Measurements from ENCODE around the gene RHOT2. TPM values are rescaled to one million over a fixed set of nuclear protein-coding genes. Genes with fewer than 3 reads are reported as not detected.

RHOT2 gene
- total and polyA plus RNA-seq, 9 of the 15 experiments (the other 6 are each of a cell fraction or from before 2014, with no cell fraction given) = 5.0 to 373 (median 112) TPM

DNA sequence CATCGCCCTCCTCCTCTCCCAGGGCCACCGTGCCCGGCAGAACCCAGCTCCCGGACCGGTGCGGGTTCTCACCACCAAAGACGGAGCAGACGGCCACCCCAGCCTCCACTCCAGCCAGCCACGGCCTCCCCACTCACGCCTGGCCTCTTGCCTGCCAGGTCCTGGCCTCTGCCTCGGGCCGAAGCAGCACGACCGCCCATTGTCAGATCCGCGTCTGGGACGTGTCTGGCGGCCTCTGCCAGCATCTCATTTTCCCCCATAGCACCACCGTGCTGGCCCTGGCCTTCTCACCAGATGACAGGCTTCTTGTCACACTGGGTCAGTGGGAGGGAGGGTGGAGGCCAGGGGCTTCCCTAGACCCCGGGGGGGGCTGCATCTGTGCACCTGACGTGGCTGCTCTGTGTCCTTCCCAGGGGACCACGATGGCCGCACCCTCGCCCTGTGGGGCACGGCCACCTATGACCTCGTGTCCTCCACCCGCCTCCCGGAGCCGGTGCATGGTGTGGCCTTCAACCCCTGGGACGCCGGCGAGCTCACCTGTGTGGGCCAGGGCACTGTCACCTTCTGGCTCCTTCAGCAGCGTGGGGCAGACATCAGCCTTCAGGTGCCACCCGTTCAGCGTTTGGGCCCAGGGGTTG lies 6.6 kb upstream of the RHOT2 start (continued):
- no peak for TF ChIP-seq TOE1 (IDR thresholded peaks at IDR 0.05; ENCODE audit: borderline replicate concordance)
- no peak for TF ChIP-seq TOE1 (CRISPR knock-in tag; IDR thresholded peaks at IDR 0.05; ENCODE audit: borderline replicate concordance, low read depth)
- TF ChIP-seq MNT (conservative IDR thresholded peaks at IDR 0.05) = peak in 1 of 2 experiments; percentile 12; a peak in 1 of 4 replicates
- 0 out of 2 replicates have a peak, but pooled peaks have one; percentile 51 for TF ChIP-seq ZNF282 (CRISPR knock-in tag; IDR thresholded peaks at IDR 0.05)
- peak in 1 of 2 experiments; percentile 30; a peak in 1 of 4 replicates for TF ChIP-seq HDAC1 (IDR thresholded peaks at IDR 0.05)
- TF ChIP-seq HDGF (IDR thresholded peaks at IDR 0.05) = peak; percentile 72; the same call in 1 of the 2 replicates
- TF ChIP-seq MTA1 (IDR thresholded peaks at IDR 0.05; ENCODE audit: borderline replicate concordance) = no peak
- peak; percentile 61; the same call in 1 of the 2 replicates for TF ChIP-seq POLR2A (conservative IDR thresholded peaks at IDR 0.05)
- TF ChIP-seq PHF8 (IDR thresholded peaks at IDR 0.05; ENCODE audit: borderline replicate concordance, low read length) = peak; percentile 54; the same call in 1 of the 2 replicates
- 0 out of 2 replicates have a peak, but pooled peaks have one; percentile 25 for TF ChIP-seq HLTF (IDR thresholded peaks at IDR 0.05)
- TF ChIP-seq VEZF1 (CRISPR knock-in tag; IDR thresholded peaks at IDR 0.05) = peak; percentile 65; the same call in 1 of the 2 replicates
- no peak for TF ChIP-seq SAFB2 (IDR thresholded peaks at IDR 0.05; ENCODE audit: borderline replicate concordance, low read depth, low read length, severe bottlenecking)
- peak; percentile 50; the same call in 1 of the 2 replicates for TF ChIP-seq MAX (CRISPR knock-in tag; IDR thresholded peaks at IDR 0.05)
- TF ChIP-seq U2AF1 (optimal IDR thresholded peaks at IDR 0.05; ENCODE audit: low read depth, low read length) = no peak
- TF ChIP-seq YBX1 (IDR thresholded peaks at IDR 0.05) = no peak
- 0 out of 2 replicates have a peak, but pooled peaks have one; percentile 36 for TF ChIP-seq TCF15 (CRISPR knock-in tag; IDR thresholded peaks at IDR 0.05)
- peak; percentile 8 for TF ChIP-seq RBFOX2 (IDR thresholded peaks at IDR 0.05; ENCODE audit: low read depth, low read length)
- peak; percentile 4; the same call in 1 of the 2 replicates for TF ChIP-seq POLR2G (IDR thresholded peaks at IDR 0.05; ENCODE audit: low read depth, low read length)
- TF ChIP-seq CREBBP (IDR thresholded peaks at IDR 0.05; ENCODE audit: low read depth, low read length) = no peak
- no peak for TF ChIP-seq PPARD (CRISPR knock-in tag; IDR thresholded peaks at IDR 0.05)
- TF ChIP-seq, protein P1, sequence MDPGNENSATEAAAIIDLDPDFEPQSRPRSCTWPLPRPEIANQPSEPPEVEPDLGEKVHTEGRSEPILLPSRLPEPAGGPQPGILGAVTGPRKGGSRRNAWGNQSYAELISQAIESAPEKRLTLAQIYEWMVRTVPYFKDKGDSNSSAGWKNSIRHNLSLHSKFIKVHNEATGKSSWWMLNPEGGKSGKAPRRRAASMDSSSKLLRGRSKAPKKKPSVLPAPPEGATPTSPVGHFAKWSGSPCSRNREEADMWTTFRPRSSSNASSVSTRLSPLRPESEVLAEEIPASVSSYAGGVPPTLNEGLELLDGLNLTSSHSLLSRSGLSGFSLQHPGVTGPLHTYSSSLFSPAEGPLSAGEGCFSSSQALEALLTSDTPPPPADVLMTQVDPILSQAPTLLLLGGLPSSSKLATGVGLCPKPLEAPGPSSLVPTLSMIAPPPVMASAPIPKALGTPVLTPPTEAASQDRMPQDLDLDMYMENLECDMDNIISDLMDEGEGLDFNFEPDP (CRISPR knock-in tag; IDR thresholded peaks at IDR 0.05) = no peak
- peak; percentile 50; the same call in 1 of the 2 replicates for TF ChIP-seq HNRNPL (IDR thresholded peaks at IDR 0.05; ENCODE audit: low read depth, low read length)
- TF ChIP-seq ZNF583 (CRISPR knock-in tag; IDR thresholded peaks at IDR 0.05) = 0 out of 2 replicates have a peak, but pooled peaks have one; percentile 31

All from K562 (cell line).